AG09309 (cell line): Measurements from ENCODE around the gene RTN4RL1.
A peak's percentile ranks its signal among the peaks of the same experiment; 100 is the strongest.

Experiments
- DNase-seq: peaks from one replicate; pipeline ENCODE4 v3.0.0-alpha.2; 2010; ENCODE audit warnings: low read depth
- H3K4me3 ChIP-seq: 2 replicates; pipeline ENCODE4 v1.5.1; 2011; ENCODE audit warnings: mild to moderate bottlenecking, low read depth, low read length, moderate library complexity; ENCODE audit not compliant: control insufficient read depth
- TF ChIP-seq, protein P1 (sequence below): IDR thresholded peaks from 2 replicates; pipeline ENCODE4 v1.5.1; 2011; ENCODE audit warnings: mild to moderate bottlenecking, low read depth, low read length, inconsistent platforms; ENCODE audit not compliant: insufficient read depth, control insufficient read depth; ENCODE audit errors: missing control alignments

Gene RTN4RL1

DNA sequence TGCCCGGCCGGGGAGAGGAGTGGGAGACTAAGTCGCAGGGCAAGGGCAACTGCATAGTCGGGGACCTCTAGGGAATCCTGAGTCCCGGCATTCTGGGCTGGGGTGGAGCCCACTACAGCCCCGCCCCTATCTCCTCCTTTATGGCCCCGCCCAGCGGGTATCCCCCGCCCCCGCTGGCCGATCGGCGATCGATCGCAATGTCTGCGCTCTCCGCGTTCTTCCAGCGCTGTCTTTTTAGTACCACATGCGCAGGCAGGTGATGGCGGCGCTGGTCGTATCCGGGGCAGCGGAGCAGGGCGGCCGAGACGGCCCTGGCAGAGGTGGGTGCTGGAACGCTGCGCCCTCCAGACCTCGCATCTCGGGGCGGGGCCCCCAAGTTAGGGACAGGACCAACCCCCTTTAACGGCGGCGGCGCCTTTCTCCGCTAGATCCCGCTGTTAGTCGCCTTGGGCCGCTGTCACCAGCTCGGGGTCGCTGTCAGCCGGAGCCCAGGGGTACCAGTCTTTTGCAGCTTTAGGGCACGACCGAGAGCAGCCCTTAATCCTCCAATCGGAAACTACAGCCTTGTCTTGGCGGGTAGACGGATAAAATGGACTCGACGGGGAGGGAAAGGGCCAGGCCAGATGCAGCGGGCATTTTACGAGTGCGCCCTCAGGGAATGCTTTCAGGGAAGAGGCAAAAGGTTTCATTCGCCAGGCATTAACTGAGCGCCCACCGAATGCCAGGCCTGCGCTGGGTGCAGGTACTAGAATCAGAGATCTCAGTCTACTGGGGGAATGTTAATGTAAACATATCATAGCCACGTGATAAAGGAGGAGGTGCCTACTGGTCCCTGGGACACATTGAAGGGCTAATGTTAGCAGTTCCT, 5.0 kb upstream of the RTN4RL1 start, which contains the start of gene DPH1:
DPH1 (plus strand) TSS at position 243 of the 868 bp plus-strand sequence; CDS start at position 260, 17 bp downstream.
- peak within 1 kb of the TSS; percentile 94 for H3K4me3 ChIP-seq
- TF ChIP-seq, protein P1, sequence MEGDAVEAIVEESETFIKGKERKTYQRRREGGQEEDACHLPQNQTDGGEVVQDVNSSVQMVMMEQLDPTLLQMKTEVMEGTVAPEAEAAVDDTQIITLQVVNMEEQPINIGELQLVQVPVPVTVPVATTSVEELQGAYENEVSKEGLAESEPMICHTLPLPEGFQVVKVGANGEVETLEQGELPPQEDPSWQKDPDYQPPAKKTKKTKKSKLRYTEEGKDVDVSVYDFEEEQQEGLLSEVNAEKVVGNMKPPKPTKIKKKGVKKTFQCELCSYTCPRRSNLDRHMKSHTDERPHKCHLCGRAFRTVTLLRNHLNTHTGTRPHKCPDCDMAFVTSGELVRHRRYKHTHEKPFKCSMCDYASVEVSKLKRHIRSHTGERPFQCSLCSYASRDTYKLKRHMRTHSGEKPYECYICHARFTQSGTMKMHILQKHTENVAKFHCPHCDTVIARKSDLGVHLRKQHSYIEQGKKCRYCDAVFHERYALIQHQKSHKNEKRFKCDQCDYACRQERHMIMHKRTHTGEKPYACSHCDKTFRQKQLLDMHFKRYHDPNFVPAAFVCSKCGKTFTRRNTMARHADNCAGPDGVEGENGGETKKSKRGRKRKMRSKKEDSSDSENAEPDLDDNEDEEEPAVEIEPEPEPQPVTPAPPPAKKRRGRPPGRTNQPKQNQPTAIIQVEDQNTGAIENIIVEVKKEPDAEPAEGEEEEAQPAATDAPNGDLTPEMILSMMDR, result no peak
- peak; percentile 75 for DNase-seq

DNA sequence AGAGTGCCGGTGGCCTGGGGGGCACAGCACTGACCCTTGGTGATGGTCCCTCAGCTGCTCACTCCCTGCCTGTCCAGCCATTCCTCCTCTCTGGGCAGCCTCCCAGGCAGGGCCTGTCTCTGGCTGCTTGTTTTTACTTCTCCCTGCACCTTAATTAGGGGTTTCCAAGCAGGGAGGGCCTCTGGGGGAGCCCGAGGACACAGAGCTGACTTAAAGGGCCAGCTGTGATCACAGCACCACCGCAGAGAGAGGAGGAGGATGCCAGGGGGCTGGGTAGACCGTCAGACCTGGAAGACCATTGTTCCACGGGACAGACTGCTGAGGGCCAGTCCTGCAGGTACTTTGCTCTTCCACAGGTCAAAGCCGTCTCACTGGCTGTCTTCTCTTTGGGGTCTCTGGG, 3.6 kb upstream of the RTN4RL1 start:
- TF ChIP-seq, protein P1, result no peak
- no peak overlapping the region for H3K4me3 ChIP-seq
- DNase-seq, result no peak

DNA sequence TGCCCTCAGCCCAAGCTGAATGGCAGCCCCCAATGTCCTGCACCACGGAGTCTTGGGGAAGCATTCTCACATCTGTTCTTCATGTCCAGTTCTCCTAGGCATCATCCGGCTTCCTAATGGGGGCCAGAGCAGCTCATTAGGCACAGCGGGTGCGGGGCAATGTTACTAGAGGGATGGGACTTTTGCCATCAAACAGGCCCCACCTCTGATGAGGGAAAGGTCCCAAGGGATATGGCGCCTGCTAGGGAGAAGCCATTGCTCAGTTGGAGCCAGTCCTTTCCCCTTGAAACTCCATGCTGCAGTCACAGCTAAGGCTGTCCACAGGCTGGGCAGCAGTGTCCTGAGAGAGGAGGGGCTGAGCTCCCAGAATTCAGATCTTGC, 3.1 kb upstream of the RTN4RL1 start:
- DNase-seq, result no peak
- TF ChIP-seq, protein P1, result no peak
- H3K4me3 ChIP-seq, result no peak overlapping the region

DNA sequence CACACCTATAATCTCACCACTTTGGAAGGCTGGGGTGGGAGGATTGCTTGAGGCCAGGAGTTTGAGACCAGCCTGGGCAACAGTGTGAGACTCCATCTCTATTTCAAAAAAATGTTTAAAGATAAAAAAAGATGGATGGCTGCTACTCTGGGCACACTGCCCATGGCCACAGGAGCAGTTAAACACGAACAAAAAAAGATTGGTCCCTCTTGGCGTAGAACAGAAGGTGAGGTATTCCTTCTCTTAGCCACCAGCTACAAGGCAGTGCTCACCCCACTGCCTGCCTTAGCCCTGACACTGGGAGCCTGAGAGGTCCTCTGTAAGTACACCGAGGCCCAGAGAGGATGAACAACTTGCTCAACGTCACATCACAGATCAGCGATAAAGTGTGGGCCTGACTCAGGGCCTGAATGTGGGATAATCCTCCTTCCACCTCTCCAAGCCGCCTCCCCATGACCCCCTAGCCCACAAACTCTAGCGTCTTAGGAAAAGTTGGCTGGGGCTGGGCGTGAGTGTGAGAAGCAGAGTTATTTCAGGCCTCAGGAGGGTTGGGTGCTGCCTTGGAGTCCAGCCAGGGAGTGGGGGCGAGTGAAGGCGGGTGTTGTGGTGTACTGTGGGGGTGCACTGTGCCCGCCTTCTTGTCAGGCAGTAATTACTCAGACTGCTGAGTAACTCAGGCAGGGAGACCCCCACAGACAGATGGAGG, 2.5 kb upstream of the RTN4RL1 start:
- no peak overlapping the region for H3K4me3 ChIP-seq
- TF ChIP-seq, protein P1, result no peak
- no peak for DNase-seq

DNA sequence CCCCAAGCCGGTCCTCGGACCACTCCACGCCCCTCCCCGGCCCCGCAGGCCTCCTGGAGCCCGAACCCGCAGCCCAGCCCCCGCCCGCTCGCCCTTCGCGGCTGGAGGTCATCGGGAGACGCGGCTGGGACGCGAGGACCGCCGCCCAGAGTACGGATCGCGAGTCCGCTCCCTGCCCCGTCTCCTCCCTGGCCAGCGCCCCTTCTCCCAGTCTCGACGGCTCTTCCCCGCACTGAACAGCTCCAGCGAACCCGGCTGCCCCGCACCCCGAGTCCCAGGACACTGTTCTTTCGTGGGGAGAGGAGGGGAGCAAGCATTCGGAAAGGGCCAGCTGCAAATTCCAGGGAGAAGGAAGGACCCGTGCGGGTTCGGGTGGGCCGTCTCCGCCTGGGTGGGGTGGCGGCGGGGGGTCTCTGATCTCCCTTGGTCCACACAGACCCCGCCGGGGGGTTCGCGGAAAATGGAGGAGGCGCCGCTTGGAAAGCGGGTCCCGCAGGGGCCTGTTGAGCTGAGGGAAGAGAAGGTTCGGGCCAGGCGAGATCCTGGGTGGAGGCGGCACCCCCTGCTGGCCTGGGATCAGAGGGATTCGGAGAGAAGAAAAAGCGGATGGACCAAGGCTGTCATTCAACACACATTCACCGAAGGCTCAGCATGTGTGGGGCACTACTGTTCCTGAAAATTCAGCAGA, 632 bp upstream of the RTN4RL1 start:
- TF ChIP-seq, protein P1, result peak; percentile 88
- DNase-seq, result no peak
- H3K4me3 ChIP-seq, result peak overlapping the region; percentile 56

DNA sequence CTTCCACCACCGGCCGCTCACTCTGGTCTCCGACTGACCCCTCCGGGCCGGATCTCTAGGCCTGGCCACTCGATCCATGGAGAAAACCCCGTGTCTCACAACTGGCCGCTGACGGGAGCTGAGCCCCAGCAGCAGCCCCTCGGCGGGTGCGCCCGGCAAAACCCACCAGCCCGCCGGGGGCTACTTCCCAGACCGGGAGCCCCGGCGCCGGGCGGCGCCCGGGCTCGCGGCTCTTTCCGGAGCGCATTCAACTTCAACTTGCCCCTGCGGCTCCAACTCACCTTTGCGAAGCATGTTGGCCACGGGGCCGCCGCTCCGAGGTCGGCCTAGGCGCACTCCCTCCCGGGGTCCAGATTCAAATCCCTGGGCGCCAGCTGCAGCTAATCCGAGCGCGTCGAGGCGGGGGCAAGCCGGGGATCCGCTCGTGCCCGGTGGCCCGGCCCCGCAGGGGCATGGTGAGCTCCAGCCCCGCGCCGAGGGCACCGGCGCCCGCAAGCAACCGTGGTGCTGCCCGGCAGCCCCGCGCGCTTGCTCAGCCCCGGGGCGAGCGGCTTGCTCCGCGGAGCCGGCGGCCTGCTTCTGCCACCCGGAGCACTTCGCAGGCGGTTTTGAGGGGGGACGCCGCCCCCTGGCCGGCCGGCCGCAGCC, 438 bp downstream of the RTN4RL1 start:
- TF ChIP-seq, protein P1, result no peak
- H3K4me3 ChIP-seq, result peak overlapping the region; percentile 56
- DNase-seq, result no peak
